ENCODE data around the gene TSPAN9.

GRCh38 chr12:3279832-3280231, 202.7 kb downstream of the TSPAN9 start:
- TF ChIP-seq PBX3 (IDR thresholded peaks at IDR 0.05) (no peak), CTCF (IDR thresholded peaks at IDR 0.05) (no peak), BCL3 (IDR thresholded peaks at IDR 0.05) (no peak), POLR2A (IDR thresholded peaks at IDR 0.05; ENCODE audit: low read length) (no peak), SMC3 (IDR thresholded peaks at IDR 0.05) (no peak), HDAC2 (IDR thresholded peaks at IDR 0.05) (no peak), ZNF302 (CRISPR knock-in tag; IDR thresholded peaks at IDR 0.05) (no peak), MAZ (IDR thresholded peaks at IDR 0.05; ENCODE audit: borderline replicate concordance, low read depth, low read length) (no peak), CEBPB (IDR thresholded peaks at IDR 0.05) (no peak), POLR2AphosphoS2 (conservative IDR thresholded peaks at IDR 0.05; ENCODE audit: low read length) (no peak), RAD21 (conservative IDR thresholded peaks at IDR 0.05 in 1 of 2, IDR thresholded peaks at IDR 0.05 in 1 of 2) (no peak)
